ENCODE data around the gene GPR85.
"Not testable (repeated sequence)": the region's sequence is repeated elsewhere in the genome, so short reads cannot be mapped to it uniquely, and the experiment has no call there.

GPR85 gene

DNA sequence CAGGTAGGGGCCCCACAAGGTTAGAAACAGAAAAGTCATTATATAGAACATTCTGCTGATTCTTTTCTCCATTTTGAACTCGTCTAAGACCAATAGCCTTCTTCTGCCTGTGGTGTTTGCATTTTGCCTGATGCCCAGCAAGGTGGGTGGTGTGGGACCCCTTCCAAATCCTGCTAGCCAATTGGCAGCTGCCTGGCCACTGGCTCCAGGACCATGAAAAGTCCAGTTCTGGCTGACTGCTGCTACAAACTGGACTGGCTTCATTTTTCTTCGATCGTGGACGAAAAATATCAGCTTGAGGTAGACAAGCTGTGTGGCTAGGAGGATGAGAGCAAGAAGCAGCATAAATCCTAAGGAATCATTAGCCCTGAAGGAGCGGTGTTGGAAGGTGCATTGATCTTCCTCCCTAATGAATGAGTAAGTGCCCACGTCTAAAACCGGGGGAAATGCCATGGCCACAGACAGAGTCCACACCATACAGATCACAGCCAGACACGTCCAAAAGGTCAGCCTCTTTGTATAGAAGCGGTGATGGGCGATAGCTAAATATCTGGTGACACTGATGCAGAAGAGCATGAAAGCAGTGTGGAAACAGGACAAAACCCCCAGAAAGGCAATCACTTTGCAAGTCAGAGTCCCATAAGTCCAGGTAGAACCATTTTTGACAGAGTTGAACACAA lies 2.7 kb downstream of the GPR85 start:
- DNase-seq: no peak

GRCh38 chr7:113083132-113083815 lies 3.4 kb downstream of the GPR85 start:
- DNase-seq: no peak

GRCh38 chr7:113078331-113078730 lies 8.3 kb downstream of the GPR85 start:
- no peak for DNase-seq

GRCh38 chr7:113076703-113077102 lies 9.9 kb downstream of the GPR85 start:
- DNase-seq: no peak

DNA sequence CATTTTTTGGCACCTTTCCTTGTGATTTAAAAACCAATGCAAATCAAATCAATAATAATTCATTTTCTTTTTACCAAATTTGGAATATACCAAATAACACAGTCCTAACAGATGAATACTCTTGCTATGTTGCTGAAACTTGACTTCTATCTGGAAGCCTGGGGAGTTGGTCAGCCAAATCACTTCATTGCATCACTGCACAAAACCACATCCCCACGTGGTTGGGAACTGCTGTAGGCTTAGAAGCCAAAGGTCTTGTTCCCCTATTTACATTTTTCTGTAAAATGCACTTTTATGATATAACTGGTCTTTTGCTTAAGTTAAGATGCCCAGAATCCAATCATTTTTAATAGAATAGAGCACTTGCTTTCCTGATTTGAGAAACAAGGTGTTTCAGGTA lies 15.2 kb downstream of the GPR85 start:
- no peak for DNase-seq

DNA sequence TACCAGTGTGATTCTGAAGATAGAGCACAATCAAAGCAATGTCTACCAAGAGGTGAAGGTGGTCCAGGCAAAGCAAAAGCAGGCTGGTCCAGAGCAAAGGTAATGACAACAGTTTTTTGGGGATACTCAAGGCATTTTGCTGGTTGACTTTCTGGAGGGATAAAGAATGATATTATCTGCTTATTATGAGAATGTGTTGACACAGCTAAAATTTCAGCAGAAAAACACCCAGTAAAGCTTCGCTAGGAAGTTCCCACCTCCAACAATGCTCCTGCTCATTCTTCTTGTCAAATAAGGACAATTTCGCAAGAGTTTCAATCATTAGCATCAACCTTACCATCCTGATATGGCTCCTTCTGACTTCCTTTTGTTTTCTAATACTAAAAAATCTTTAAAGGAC lies 24.1 kb downstream of the GPR85 start:
- DNase-seq: no peak

GRCh38 chr7:113060100-113060499 lies 26.5 kb downstream of the GPR85 start:
- no peak for DNase-seq

GRCh38 chr7:113054938-113055337 lies 31.7 kb downstream of the GPR85 start:
- DNase-seq: no peak

DNA sequence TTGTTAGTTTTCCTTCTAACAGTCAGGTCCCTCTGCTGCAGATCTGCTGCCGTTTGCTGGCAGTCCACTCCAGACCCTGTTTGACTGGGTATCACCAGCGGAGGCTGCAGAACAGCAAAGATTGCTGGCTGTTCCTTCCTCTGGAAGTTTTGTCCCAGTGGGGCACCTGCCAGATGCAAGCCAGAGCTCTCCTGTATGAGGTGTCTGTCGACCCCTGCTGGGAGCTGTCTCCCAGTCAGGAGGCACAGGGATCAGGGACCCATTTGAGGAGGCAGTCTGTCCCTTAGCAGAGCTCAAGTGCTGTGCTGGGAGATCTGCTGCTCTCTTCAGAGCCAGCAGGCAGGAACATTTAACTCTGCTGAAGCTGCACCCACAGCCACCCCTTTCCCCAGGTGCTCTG lies 32.4 kb downstream of the GPR85 start:
- not testable (repeated sequence) for DNase-seq

- DNase-seq: not testable (repeated sequence)
These were observed 37.4 kb downstream of the GPR85 start for GRCh38 chr7:113049221-113049620.

DNA sequence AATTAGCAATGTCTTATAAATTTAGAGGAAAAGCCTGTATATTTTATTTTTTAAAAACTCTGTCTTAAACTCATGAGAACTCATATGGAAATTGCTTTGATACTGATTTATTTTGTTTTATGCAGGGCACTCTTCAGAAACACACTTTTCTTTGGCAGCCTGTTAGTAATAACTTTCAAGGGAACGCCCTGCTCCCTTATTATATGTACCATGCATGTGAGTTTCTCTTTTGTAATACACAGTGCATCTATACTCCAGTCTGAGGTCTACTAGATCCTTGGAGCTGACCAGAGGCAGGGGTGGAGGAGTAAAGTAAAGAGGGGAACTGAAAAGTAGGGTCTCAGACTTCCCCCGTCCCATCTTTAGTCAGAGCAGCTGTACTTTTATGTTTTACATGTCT lies 40.2 kb downstream of the GPR85 start:
- no peak for DNase-seq

- DNase-seq: no peak
These were observed 41.2 kb downstream of the GPR85 start for GRCh38 chr7:113045379-113045778.

- DNase-seq: no peak
These were observed 42.2 kb downstream of the GPR85 start for GRCh38 chr7:113044394-113044793.

GRCh38 chr7:113040849-113041248 lies 45.8 kb downstream of the GPR85 start:
- no peak for DNase-seq

DNA sequence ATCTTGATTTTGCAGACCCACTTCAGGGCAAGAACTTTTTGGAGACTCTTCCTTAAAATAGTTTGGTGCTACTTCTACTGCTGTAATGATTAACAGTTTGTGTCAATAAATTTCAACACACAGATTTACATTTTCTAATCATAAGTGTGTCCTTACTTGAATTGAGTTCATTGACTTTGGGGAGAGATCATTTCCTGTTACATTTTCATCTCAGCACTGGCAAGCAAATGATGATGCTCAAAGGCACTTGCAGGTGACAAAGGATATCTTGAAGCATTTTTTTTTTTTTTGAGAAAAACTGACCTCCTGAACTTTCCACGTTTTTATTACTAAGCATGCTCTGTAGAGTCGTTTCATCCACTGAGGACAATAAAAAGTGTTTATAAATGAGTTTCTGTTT lies 52.7 kb downstream of the GPR85 start:
- DNase-seq: no peak
